ENCODE results near the gene BBX. TPM values are rescaled to one million over a fixed set of nuclear protein-coding genes. Genes with fewer than 3 reads are reported as not detected.
A peak's percentile ranks its signal among the peaks of the same experiment; 100 is the strongest.

Gene BBX
- total RNA-seq, 1 donor from 2014 or later, result 37.2 TPM

DNA sequence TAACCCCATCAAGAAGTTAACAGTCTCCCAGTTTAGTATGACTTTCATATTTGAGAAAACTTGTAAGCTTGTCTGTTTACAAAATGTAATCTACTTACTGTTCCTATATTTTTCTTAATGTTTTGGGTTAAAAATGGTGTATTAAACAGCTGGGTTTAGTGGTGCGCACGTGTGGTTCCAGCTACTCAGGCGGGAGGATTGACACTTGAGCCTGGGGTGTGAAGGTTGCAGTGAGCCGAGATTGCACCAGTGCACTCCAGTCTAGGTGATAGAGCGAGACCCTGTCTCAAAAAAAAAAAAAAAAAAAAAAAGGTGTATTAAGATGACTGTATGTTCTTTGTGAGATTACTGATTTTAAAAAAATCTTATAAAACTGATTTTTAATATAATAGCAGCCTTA lies 69.3 kb downstream of the BBX start:
- Mint-ChIP-seq H3K9me3 (no peaks in the 10 kb centered on the region), H3K27ac (no peak overlapping the region), H3K4me1 (peaks cover 14% of the 10 kb centered on the region), H3K27me3 (no peaks in the 10 kb centered on the region), H3K36me3 (ENCODE audit: low read depth) (peaks cover 3% of the 10 kb centered on the region), H3K4me3 (no peak overlapping the region)
- intact Hi-C loops (cut with micrococcal nuclease), result loop anchor here (10.0 kb wide), 1 partner anchor 157 kb away; no protein-coding TSS in a partner anchor
- DNase-seq, result no peak

DNA sequence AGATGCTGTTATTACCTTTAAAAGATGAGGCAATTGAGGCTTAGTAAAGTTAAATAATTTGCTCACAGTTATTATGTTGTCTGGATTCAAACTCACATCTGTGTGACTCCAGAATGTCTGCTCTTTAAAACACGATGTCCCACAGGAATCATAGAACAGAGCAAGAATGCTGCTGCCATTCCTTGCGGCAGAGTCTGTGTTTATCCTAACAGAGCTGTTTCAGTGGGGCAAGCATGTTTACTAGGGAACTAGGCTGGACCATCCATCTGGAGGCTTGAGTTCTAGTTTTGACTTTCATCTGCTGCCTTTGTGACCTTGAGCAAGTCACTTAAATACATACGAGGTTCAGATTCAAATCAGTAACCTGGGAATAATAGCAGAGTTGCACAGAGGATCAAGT lies 72.1 kb downstream of the BBX start:
- Mint-ChIP-seq H3K9me3 (no peaks in the 10 kb centered on the region), H3K36me3 (ENCODE audit: low read depth) (no peaks in the 10 kb centered on the region), H3K27me3 (no peaks in the 10 kb centered on the region), H3K27ac (no peak overlapping the region), H3K4me3 (no peak overlapping the region), H3K4me1 (peaks cover 18% of the 10 kb centered on the region)
- intact Hi-C loops (cut with micrococcal nuclease), result loop anchor here (10.0 kb wide), 1 partner anchor 160 kb away; no protein-coding TSS in a partner anchor
- DNase-seq, result no peak

DNA sequence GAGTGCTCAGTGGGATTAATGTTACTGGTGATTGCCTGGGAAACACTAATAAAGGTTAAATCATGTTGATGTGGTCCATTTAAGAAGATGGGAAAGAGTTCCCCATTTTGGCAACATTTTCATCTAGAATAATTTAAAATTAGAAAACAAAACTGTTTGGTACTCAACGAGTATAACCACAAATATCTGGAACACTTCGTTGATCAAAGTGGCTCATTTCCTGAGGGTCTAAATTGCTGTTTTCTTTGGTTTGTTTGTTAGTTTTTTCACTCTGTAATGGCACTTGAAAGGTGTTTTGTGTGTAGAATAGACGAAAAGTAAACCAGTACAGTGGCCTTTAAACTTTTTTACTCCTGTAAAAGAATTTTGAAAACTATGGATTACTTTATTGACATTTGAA lies 73.9 kb downstream of the BBX start:
- peaks cover 34% of the 10 kb centered on the region for H3K4me1 Mint-ChIP-seq
- no peak overlapping the region for H3K27ac Mint-ChIP-seq
- no peaks in the 10 kb centered on the region for H3K27me3 Mint-ChIP-seq
- peaks cover 6% of the 10 kb centered on the region for H3K36me3 Mint-ChIP-seq (ENCODE audit: low read depth)
- H3K9me3 Mint-ChIP-seq, result no peaks in the 10 kb centered on the region
- H3K4me3 Mint-ChIP-seq, result no peak overlapping the region
- intact Hi-C loops (cut with micrococcal nuclease), result loop anchor here (10.0 kb wide), 1 partner anchor 162 kb away; no protein-coding TSS in a partner anchor
- no peak for DNase-seq

DNA sequence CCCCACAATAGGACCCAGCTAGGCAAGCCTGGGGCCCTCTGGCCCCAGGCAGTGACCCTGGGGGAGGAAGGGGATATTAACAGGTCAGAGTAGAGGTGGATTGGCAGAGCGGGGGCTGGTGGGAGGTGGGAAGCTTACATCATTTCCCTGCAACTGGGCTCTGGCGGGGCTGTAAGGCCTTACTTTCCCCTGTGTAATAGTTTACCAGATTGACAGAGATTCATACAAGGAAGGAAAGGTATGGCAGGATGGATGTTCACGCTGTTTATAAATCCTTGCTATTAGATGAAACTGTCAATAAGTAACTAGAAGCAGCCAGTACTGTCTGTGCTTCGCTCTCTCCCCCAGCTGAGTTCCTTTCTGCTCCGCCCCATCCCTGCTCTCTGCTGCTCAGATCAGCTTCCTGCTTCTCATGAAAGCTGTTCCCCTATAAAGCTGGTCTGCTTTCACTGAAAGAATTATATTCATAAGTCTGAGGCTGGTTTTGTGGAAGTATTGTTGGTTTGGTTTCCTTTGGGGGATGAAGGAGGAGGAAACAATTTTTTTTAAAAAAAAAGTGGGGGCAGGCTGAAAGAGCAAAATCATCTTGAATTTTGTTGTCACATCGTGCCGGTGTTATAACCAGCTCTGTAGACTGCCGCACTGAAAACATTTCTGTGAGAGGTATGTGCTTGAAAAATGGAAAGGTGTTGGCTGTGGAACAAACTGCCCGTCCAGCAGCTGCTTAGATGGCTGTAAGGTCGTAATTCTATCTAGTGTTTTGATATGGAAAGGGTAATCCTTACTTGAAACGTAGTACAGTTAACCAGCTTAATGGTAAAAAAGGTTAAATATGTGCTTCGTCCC lies 76.4 kb downstream of the BBX start:
- intact Hi-C loops (cut with micrococcal nuclease), result loop anchor here (1.0 to 10.0 kb wide), 3 partner anchors 10 to 164 kb away; partner anchors contain the start of gene BBX
- DNase-seq, result peak; percentile 84
- Mint-ChIP-seq H3K9me3 (peaks cover 4% of the 10 kb centered on the region), H3K36me3 (ENCODE audit: low read depth) (peaks cover 11% of the 10 kb centered on the region), H3K4me3 (peak overlapping the region; percentile 82), H3K4me1 (peaks cover 34% of the 10 kb centered on the region), H3K27ac (peak overlapping the region; percentile 78), H3K27me3 (no peaks in the 10 kb centered on the region)

DNA sequence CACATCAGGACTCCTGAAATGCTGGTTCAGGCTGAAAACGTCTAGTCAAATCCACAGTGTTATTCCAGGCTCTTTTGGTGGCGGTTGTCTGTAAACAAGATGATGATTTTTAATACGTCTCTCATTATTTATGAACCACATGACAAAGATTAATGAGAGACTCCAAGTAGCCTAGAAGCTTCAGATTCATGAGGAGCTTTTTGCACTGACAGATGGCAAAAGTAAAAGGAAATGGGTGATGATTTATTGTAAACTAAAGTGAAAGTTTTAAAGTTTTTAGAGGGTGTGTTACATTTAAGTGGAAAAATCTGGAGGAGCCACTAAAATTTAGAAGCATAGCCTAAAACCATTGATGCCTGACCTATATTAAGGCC lies 77.0 kb downstream of the BBX start:
- peak overlapping the region; percentile 82 for H3K4me3 Mint-ChIP-seq
- peaks cover 36% of the 10 kb centered on the region for H3K4me1 Mint-ChIP-seq
- intact Hi-C loops (cut with micrococcal nuclease), result loop anchor here (1.0 to 10.0 kb wide), 3 partner anchors 10 to 165 kb away; partner anchors contain the start of gene BBX

DNA sequence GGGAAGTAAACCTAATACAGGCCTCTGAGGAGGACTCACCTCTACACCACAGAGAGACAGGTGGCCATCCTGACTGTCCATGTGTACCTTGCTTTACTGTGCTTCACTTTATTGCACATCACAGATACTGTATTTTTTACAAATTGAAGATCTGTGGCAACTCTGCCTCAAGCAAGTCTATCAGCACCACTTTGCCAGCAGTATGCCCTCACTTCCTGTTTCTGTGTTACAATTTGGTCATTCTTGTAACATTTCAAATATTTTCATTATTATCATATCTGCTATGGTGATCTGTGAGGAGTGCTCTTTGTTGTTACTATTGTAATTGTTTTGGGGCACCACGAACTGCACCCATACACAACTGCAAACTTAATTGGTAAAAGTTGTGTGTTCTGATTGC lies 78.0 kb downstream of the BBX start:
- DNase-seq, result no peak
- Mint-ChIP-seq H3K36me3 (ENCODE audit: low read depth) (peaks cover 11% of the 10 kb centered on the region), H3K9me3 (peaks cover 4% of the 10 kb centered on the region), H3K4me1 (peaks cover 36% of the 10 kb centered on the region), H3K4me3 (peak overlapping the region; percentile 44), H3K27me3 (no peaks in the 10 kb centered on the region), H3K27ac (no peak overlapping the region)
- intact Hi-C loops (cut with micrococcal nuclease), result no loop called here

More for the DNA sequence above, 77.0 kb downstream of the BBX start:
- H3K36me3 Mint-ChIP-seq (ENCODE audit: low read depth), result peaks cover 11% of the 10 kb centered on the region
- no peaks in the 10 kb centered on the region for H3K27me3 Mint-ChIP-seq
- peaks cover 4% of the 10 kb centered on the region for H3K9me3 Mint-ChIP-seq
- peak overlapping the region; percentile 78 for H3K27ac Mint-ChIP-seq
- no peak for DNase-seq

DNA sequence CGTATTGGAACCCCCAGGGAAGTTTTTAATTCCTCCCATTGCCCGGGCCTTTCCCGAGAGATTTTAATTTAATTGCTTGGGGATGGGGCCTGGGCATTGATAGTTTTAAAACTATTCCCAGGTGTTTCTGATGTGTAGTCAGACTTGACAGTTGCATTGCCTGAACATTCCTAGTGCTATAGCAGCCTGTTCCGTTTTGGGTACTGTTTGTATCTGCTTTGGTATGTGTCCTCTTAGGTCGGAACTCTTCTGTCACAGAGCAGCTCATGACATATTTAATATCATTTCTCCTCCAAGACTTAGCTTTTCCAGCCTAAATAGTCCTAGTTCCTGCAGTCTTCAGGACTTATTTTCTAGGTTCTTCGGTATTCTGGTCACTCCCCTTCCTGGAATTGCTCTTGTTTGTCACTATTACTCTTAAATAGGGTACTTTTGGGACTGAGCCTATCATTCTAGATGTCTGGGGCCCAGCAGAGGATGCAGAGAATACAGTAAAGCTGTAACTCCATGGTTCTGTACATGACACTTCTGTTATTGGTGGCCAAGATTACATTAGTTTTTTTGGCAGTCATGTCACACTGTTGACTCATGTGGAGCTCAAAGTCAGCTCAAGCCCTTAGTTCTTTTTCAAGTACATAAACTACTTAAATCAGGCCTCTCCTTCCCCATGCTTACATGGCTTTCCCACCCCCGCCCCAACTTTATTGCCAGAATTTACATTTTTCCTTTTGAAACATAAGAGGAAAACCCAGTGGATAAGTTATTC lies 81.5 kb downstream of the BBX start:
- Mint-ChIP-seq H3K27ac (no peak overlapping the region), H3K27me3 (no peaks in the 10 kb centered on the region), H3K4me1 (peaks cover 23% of the 10 kb centered on the region), H3K36me3 (ENCODE audit: low read depth) (peaks cover 24% of the 10 kb centered on the region), H3K4me3 (no peak overlapping the region), H3K9me3 (peaks cover 10% of the 10 kb centered on the region)
- intact Hi-C loops (cut with micrococcal nuclease), result no loop called here
- DNase-seq, result no peak

DNA sequence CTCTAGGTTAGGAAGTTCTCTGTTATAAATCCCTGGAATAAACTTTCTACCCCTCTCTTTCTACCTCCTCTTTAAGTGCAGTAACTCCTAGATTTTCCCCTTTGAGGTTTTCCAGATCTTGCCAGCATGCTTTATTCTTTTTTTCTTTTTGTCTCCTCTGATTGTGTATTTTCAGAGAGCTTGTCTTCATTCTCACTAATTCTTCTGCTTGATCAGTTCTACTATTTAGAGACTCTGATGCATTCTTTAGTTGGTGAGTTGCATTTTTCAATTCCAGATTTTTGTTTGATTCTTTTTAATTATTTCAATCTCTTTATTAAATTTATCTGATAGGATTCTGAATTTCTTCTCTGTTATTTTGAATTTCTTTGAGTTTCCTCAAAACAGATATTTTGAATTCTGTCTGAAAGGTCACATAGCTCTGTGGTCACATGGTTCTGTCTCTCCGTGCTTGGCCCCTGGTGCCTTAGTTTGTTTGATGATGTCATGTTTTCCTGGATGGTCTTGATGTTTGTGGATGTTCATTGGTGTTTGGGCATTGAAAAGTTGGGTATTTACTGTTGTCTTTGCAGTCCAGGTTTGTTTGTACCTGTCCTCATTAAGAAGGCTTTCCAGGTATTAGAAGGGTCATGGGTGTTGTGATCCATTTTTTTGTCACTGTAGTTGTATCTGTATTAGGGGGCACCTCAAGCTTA lies 89.2 kb downstream of the BBX start:
- Mint-ChIP-seq H3K27ac (no peak overlapping the region), H3K4me1 (no peaks in the 10 kb centered on the region), H3K4me3 (no peak overlapping the region), H3K36me3 (ENCODE audit: low read depth) (peaks cover 23% of the 10 kb centered on the region), H3K27me3 (no peaks in the 10 kb centered on the region), H3K9me3 (peaks cover 31% of the 10 kb centered on the region)
- no peak for DNase-seq
- intact Hi-C loops (cut with micrococcal nuclease), result no loop called here

DNA sequence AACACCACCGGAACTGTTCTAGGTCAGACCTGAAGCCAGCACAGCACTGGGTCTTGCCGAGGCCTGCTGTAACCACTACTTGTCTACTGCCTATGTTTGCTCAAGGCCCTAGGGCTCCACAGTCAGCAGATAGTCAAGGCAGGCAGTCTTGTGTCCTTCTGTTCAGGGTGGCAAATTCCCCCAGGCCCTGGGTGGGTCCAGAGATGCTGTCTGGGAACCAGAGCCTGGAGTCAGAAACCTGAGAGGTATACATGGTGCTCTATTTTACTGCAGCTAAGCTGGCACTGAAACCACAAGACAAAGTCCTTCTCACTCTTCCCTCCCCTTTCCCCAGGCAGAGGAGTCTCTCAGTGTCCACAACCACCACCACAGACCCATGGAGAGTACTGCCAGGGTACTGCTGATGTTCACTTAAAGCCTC lies 89.9 kb downstream of the BBX start:
- peaks cover 31% of the 10 kb centered on the region for H3K9me3 Mint-ChIP-seq
- no peaks in the 10 kb centered on the region for H3K27me3 Mint-ChIP-seq
- H3K4me1 Mint-ChIP-seq, result no peaks in the 10 kb centered on the region

DNA sequence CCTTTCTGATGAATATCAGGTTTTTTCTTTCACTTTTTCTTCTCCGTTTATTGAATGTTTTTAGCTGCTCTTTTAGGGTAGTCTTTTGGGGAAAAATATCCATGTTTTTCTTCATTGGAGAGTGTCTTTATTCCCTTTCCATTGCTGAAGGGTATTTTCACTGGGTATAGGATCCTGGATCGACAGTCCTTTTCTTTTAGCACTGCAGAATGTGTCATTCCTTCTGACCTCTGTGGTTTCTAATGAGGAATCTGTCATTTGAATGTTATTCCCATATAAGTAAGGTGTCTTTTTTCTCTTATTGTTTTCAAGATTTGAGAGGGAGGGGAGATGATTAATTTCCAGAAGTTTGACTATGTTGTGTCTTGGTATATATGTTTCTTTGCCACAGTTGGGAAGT lies 96.8 kb downstream of the BBX start:
- Mint-ChIP-seq H3K27ac (no peak overlapping the region), H3K4me1 (peaks cover 10% of the 10 kb centered on the region)
- no peak for DNase-seq

More for the DNA sequence above, 89.9 kb downstream of the BBX start:
- Mint-ChIP-seq H3K36me3 (ENCODE audit: low read depth) (peaks cover 21% of the 10 kb centered on the region), H3K4me3 (no peak overlapping the region), H3K27ac (no peak overlapping the region)
- DNase-seq, result no peak
- intact Hi-C loops (cut with micrococcal nuclease), result no loop called here

DNA sequence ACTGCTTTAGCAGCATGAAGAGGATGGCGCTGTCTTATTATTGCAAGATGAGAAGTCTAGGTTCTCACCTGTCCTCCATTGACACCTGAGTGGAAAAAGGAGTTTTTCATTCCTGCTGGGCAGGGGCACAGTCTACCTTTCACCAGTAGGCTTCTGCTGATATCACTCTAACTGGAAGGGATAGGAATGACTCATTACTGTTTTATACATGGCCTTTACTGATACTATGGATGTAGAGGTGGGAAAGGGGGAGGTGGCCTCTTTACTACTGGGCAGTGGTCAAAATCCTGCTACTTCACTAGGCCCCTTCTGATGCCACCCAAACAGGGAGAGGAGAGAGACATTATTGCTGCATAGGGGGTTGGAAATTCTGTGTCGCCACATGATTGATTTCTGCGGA lies 97.8 kb downstream of the BBX start:
- no peaks in the 10 kb centered on the region for H3K36me3 Mint-ChIP-seq (ENCODE audit: low read depth)
- H3K9me3 Mint-ChIP-seq, result no peaks in the 10 kb centered on the region
- peaks cover 10% of the 10 kb centered on the region for H3K4me1 Mint-ChIP-seq
- DNase-seq, result no peak
- no peak overlapping the region for H3K27ac Mint-ChIP-seq
- intact Hi-C loops (cut with micrococcal nuclease), result no loop called here
- H3K4me3 Mint-ChIP-seq, result no peak overlapping the region
- no peaks in the 10 kb centered on the region for H3K27me3 Mint-ChIP-seq

More for the DNA sequence above, 96.8 kb downstream of the BBX start:
- intact Hi-C loops (cut with micrococcal nuclease), result no loop called here
- H3K36me3 Mint-ChIP-seq (ENCODE audit: low read depth), result no peaks in the 10 kb centered on the region
- H3K4me3 Mint-ChIP-seq, result no peak overlapping the region
- no peaks in the 10 kb centered on the region for H3K27me3 Mint-ChIP-seq
- no peaks in the 10 kb centered on the region for H3K9me3 Mint-ChIP-seq

DNA sequence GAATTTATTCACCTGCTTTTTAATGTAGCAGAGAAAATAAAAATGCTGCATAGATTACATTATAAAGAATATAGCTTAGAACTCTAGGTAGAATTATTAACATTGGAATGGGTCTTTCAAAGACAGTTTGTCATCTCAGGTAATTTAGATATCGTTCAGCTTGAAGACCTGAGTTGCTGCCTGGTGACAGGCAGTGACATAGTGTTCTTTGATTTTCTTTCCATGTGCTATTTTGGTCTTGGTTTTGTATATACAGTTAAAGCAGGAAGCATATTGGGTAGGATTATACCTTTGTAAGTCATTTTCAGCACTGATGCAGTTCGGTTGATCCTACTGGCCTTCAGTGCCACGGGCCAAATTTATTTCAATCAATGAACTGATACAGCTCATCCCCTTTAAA lies 98.7 kb downstream of the BBX start:
- Mint-ChIP-seq H3K9me3 (no peaks in the 10 kb centered on the region), H3K36me3 (ENCODE audit: low read depth) (no peaks in the 10 kb centered on the region), H3K27me3 (no peaks in the 10 kb centered on the region), H3K27ac (no peak overlapping the region), H3K4me3 (no peak overlapping the region), H3K4me1 (peaks cover 10% of the 10 kb centered on the region)
- intact Hi-C loops (cut with micrococcal nuclease), result no loop called here
- DNase-seq, result no peak

DNA sequence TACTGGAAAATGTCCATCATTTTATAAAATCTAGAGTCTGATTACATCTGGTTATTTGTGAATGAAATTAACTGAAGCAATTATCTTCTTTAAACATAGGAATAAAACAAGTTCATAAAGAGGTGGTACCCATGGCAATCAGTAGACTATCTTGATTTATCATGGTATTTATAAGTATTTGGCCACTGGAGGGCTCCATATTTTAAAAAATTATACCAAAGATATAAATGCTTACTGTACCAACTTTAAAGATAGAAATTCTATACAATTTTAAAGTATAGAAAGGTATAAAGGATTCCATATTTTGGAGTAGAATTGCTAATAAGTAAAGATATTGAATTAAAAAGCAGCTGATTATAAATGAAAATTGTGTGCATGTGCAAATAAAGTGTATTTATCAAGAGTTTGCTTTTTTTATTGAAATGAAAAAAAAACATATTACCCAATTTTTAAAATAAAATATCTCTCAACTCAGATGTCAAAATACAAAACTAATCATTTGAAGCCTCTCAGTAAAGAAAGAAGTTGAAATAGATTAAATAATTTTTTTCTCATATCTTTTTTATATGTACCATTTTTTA lies 105.3 kb downstream of the BBX start:
- DNase-seq, result no peak
- Mint-ChIP-seq H3K4me1 (peaks cover 12% of the 10 kb centered on the region), H3K27me3 (no peaks in the 10 kb centered on the region), H3K36me3 (ENCODE audit: low read depth) (no peaks in the 10 kb centered on the region), H3K4me3 (no peak overlapping the region), H3K9me3 (no peaks in the 10 kb centered on the region), H3K27ac (no peak overlapping the region)
- intact Hi-C loops (cut with micrococcal nuclease), result no loop called here
